HG02970 (cell line): ENCODE measurements around the gene MED23.

Experiments
- ATAC-seq: cut with Tn5 transposase; IDR thresholded peaks from one replicate; pipeline ENCODE4 v1.9.1; 2021; ENCODE audit warnings: mild to moderate bottlenecking, moderate library complexity, moderate number of reproducible peaks; ENCODE audit not compliant: unreplicated experiment, low FRiP score

The MED23 gene

DNA sequence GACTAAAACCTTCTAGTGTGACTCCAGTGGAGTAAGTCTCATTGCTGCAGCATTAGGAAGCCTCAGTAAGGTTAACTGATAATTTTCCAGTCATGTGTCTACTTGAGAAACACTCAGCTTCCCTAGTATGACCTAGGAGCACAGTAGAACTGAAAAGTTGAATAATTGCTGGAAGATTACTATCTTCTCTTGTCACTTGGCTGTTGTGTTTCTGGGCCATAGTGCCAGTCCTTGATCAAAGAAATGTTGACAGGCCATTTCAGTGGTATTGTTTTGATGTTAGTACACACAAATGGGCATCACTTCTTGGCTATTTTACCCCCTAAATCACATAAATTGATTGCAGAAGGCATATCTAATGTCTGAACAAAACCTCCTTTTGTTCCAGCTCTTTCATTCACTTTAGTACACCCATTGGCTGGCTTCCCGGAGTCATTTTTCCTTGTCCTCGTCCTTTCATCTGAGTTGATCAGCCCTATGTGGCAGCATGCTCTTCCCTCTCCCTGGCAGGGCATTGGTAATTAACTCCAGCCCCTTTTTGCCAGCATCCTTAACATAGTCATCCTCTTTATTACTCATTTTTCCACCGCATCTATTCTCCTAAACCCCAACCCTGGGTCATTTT, 15.1 kb upstream of the MED23 start:
- no peak for ATAC-seq

DNA sequence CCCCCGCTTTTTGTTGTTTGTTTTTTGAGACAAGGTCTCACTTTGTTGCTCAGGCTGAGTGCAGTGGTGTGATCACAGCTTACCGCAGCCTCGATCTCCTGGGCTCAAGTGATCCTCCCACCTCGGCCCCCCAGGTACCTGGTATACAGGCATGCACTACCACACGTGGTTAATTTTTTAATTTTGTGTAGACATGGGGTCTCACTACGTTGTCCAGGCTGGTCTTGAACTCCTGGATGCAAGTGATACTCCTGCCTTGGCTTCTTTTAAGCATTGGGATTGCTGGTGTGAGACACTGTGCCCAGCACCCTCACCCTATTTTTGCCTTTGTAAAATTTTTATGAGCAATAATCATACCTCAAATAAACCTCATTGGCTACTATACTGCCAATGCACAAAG, 14.5 kb upstream of the MED23 start:
- no peak for ATAC-seq

DNA sequence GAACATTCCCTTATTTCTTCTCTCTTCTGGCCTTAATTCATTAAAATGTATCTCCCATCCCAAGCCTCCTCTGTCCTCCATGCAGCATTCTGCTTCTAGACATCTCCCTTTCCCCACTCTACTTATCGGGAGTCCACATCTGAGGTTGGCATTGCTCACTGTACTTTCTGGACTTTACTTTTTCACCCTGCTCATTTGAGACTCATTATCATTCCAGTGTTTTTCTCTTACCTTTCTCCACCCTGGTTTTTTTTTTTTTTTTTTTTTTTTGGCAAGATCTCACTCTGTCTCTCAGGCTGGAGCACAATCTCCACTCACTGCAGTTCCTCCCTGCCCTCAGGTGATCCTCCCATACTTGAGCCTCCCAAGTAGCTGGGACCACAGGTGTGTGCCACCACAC, 13.5 kb upstream of the MED23 start:
- no peak for ATAC-seq

DNA sequence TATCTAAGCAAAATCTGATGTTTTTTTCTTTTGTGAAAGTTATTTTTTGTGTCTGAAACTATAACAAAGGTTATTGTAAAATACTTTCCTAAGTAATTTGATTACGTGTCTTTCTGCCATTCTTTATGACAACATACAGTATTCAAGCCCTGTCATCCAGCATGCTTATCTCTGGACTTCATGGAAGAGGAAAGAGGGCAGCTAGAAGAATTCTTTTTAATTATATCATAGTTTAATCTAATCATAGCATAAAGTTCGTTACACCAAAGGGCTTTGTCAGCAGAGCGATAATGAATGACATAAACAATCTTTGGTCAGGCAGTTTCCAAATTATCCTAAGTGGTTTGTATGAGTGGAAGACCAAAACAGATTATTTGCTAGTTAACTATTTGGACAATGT, 12.5 kb upstream of the MED23 start:
- no peak for ATAC-seq

DNA sequence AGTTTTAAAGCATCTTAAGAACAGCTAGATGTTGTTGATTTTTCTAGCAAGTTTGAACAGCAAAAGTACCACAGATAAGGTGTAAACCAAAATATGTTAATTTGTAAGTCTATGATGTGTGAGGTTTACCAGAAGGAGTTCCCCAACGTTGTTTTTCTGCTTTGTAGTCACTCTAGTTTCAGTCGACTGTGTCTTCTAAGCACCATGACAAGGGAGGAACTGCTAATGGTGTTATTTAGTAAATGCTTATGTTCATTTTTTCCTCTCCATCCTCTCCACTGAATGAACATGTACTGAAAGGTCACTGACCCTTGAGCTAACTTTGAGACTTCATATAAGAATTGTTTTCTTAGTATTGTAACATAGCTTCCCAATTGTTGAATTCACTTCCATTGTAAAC, 12.1 kb upstream of the MED23 start:
- ATAC-seq: no peak

DNA sequence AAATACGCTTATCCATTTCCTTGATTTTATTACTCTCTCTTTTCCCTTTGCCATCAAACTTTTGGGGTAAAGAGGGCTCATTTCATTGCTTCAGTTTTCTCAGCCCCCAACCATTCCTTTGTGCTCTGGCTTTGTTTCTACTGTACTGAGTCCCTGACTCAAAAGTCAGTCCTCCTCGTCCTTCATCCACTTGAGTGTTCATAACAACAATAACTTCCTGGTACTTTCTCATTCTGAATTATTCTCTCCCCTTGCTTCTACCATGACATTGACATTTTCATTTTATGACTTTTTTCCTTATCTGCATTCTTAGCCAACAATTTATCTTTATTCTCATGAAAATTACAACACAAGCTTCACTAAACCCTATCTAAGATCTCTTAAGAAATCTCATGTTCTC, 10.0 kb upstream of the MED23 start:
- ATAC-seq: no peak

DNA sequence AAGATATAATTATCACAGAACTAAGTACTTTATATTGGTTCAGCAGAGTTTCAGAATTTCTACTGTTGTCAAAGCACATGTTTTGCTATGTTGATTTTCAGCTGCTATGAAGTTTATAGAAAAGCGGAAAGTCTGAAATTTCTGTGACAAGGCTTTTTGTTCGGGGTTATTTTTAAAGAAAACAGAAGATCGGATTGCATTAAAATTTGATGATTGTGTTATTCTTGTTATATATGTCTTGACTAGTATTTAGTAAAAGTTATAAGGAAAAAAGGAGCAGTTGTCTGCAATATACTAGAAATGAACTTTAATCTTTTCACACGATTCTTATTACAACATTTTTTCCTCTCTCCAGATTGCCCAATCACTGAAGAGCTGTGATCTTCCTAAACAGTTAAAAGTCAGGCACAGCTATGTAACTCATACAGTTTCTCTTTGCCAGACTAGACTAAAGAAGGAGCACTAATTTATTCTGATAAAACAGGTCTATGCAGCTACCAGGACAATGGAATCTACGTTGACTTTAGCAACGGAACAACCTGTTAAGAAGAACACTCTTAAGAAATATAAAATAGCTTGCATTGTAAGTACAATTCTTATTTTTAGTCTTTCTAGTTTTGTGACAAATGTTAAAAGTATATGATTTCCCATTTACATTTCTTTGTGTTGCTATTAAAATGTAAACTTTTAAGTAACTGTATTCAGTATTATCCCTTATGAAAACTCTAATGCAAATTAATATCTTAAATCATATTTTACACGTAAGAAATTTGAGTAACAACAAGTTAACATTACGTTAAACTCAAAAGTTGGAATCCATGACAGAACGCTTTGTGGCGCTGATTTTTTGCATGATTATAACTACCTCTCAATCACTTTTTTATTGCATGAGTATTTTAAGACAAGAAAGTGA, 9.1 kb upstream of the MED23 start, which contains the start of gene ENPP3:
ENPP3 (plus strand) TSS at position 423 of the 913 bp plus-strand sequence; CDS start at position 506, 83 bp downstream.
- ATAC-seq: no peak

GRCh38 chr6:131635384-131636340, 7.6 kb upstream of the MED23 start:
- ATAC-seq: no peak

- no peak for ATAC-seq
Observed at GRCh38 chr6:131631625-131632289, 3.7 kb upstream of the MED23 start.

DNA sequence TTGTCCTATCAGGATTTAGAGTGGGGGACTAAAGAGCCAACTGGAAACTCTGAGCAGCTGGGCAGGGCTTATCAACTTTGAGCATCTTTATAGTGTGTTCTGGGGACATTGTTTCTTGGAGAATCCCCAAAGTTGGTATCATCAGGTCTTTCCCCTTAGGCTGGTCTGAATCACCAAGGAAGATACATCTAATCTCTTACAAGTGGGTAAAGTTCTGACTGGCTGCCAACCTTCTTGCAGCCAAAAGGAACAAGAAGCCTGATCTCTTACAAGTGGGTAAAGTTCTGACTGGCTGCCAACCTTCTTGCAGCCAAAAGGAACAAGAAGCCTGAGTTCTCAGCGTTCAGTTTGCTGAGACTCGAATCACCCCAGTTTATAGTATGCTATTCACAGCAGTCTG, 1.6 kb upstream of the MED23 start:
- no peak for ATAC-seq

DNA sequence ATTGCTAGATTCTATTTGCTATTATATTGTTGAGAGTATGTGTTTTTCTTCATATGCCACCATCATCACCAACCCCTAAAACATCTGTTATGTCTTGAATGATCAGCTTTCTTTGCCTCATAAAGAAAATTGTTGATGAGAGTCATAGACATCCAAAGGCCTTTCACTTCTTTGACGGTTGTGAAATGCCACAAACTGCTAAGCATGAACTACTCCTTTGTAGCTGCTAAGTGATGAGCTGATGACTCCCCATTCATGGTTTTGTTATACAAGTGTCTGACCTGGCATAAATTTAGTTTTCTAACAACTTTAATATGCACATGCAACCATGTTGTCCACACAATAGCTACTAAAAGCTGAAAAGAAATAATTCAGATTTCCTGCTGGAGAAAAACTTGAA, 684 bp upstream of the MED23 start:
- ATAC-seq: no peak

- no peak for ATAC-seq
Observed at GRCh38 chr6:131615275-131615674, 12.8 kb downstream of the MED23 start.

DNA sequence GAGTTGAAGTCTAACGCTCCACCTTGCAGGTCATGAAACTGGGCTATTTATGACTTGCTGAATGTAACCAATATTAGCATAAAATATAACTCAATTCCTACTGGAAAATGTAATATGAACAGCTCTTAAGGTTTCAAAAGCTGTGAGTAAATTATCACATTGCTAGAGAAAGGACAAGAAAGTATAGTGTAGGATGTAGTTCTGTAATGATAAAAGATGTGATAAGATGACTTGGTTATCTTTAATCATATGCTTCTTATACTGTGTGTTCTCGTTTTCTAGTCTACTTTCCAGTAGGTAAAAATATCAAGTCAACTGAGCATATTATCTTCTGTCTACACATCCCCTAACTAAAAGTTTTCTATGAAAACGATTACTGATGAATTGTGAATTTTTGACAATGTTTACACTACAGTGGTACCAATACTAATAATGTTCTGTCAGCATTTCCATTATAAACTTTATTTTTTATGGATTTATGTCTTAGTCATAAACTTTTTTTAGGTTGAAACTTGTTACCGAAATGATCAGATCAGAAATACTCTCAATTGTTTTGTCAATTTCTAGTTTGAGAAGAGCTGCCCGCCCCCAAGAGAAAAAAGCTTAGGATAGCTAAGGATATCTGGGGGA, 14.6 kb downstream of the MED23 start:
- ATAC-seq: no peak

DNA sequence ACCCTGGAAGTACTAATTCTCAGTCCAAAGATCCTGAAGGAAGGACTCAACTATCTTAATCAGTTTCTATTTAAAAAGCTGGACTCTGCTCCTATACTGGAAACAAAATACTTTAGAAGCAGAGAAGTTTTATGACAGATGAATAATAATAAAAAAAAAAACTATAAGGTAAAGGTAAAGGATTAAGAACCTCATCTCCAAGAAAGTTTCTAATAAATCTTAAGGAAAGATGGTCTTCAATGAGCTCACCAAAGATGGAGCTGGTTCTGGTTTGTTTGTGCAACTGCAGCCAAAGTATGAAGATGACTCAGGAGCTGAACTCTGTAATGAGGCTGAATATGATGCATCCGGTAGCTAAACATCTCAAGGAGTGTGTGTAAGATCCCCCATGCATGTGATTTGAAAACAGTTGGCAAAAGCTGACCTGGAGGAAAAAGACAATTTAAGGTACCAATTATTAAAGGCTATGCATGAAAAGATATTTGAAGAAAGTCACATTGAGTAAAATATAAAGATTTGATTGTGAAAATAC, 25.2 kb downstream of the MED23 start:
- ATAC-seq: no peak

DNA sequence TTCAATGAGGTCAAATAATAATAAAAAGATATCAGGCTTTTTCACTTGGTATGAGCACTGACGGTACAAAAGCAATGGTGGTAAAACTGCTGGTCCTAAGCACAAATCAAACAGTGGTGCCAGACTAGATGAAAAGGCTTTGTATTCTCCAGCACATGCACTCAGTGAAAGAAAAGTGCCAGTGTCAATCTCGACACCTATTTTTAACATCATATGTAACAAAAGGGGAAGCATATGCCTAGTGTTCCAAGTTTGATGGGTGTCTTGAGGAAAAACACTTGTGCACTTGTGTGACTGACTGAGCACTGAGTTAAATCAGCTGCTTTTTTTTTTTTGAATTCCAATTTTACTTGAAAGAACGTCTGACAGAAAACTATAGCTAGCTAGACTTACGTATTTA, 27.3 kb downstream of the MED23 start:
- no peak for ATAC-seq

- no peak for ATAC-seq
Observed at GRCh38 chr6:131597446-131597845, 30.6 kb downstream of the MED23 start.

- no peak for ATAC-seq
Observed at GRCh38 chr6:131594074-131594473, 34.0 kb downstream of the MED23 start.

- no peak for ATAC-seq
Observed at GRCh38 chr6:131592935-131593334, 35.1 kb downstream of the MED23 start.

DNA sequence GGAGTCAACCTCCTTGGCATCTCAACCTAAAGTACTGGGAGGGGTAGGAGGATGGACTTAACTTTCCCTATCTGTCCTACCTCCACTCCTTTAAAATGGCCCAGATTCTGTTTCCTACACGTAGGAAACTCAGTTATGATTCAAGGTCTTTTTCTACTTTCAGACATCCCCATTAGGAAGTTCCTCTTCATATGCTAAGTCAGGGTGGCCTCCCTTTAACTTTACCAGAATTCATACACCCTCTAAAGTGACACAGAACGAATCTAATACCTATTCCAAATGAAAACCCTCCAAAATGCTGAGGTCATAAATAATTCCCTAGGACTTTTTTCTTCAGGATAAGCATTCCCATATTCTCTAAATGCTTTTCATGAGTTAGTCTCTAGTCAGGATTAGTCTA, 39.4 kb downstream of the MED23 start:
- ATAC-seq: no peak

- no peak for ATAC-seq
Observed at GRCh38 chr6:131587909-131588308, 40.1 kb downstream of the MED23 start.
